SK-N-SH (cell line): ENCODE measurements around the gene CNTNAP2. TPM values are rescaled to one million over a fixed set of nuclear protein-coding genes. Genes with fewer than 3 reads are reported as not detected.

ENCODE experiments used
- CTCF ChIA-PET: fragments of 300-600, 350-600 bp; formaldehyde crosslinking; extraction: SDS; loops from one replicate; lab custom pipeline; 2021; lab: Yijun Ruan, JAX
- POLR2A ChIA-PET: fragments of 350-600 bp; sonication (Branson Sonifier 250); formaldehyde crosslinking; extraction: SDS; loops from one replicate; lab custom pipeline; 2020; ENCODE audit warnings: antibody characterized with exemption, inconsistent platforms; lab: Yijun Ruan, JAX
- DNase-seq: peaks from one replicate; pipeline ENCODE4 v3.0.0; 2012
- H2AFZ ChIP-seq: fragments of 200-600 bp; sonication (generic); 2 replicates; pipeline ENCODE4 v1.8.1; 2016; ENCODE audit warnings: antibody characterized with exemption, mild to moderate bottlenecking, low read depth
- H3F3A ChIP-seq: fragments of 200-600 bp; sonication (generic); replicated peaks from 2 replicates; pipeline ENCODE3; 2016; ENCODE audit warnings: antibody characterized with exemption, mild to moderate bottlenecking; ENCODE audit not compliant: insufficient read depth
- H3K27ac ChIP-seq, 2 experiments: fragments of 200-500 bp in 1 of 2; fragments of 200-600 bp in 1 of 2; sonication (Bioruptor generic) in 1 of 2; sonication (generic), shearing (Covaris generic) in 1 of 2; 2 replicates each; pipeline versions ENCODE4 v1.5.1 to v1.6.1; 2014 to 2016; ENCODE audit warnings: low read depth in 2 of 2, inconsistent platforms in 1 of 2, low read length in 1 of 2, mild to moderate bottlenecking in 1 of 2, mixed read lengths in 1 of 2
- H3K27me3 ChIP-seq: fragments of 200-600 bp; sonication (generic), shearing (Covaris generic); 2 replicates; pipeline ENCODE4 v1.6.1; 2016; ENCODE audit warnings: mixed run types; ENCODE audit not compliant: insufficient read depth
- H3K36me3 ChIP-seq, 2 experiments: fragments of 200-500 bp in 1 of 2; fragments of 200-600 bp in 1 of 2; sonication (Bioruptor generic) in 1 of 2; sonication (generic) in 1 of 2; replicated peaks in 1 of 2; 2 replicates each; pipeline versions ENCODE3 to v1.5.1; 2014 to 2016; ENCODE audit warnings: low read length in 1 of 2, mild to moderate bottlenecking in 1 of 2; ENCODE audit not compliant: insufficient read depth in 2 of 2, control insufficient read depth in 1 of 2
- H3K4me1 ChIP-seq, 2 experiments: fragments of 200-500 bp in 1 of 2; fragments of 200-600 bp in 1 of 2; sonication (Bioruptor generic) in 1 of 2; sonication (generic), shearing (Covaris generic) in 1 of 2; 2 replicates each; pipeline versions ENCODE4 v1.5.1 to v1.6.1; 2014 to 2016; ENCODE audit warnings: low read depth in 1 of 2, low read length in 1 of 2, mixed run types in 1 of 2; ENCODE audit not compliant: insufficient read depth in 2 of 2, control insufficient read depth in 1 of 2
- H3K4me2 ChIP-seq: fragments of 200-600 bp; sonication (generic), shearing (Covaris generic); 2 replicates; pipeline ENCODE4 v1.6.1; 2017; ENCODE audit warnings: mixed run types
- H3K4me3 ChIP-seq, 2 experiments: fragments of 200-500 bp in 1 of 2; fragments of 200-600 bp in 1 of 2; sonication (Bioruptor generic) in 1 of 2; sonication (generic), shearing (Covaris generic) in 1 of 2; 2 replicates each; pipeline versions ENCODE4 v1.5.1 to v1.8.1; 2014 to 2016; ENCODE audit warnings: low read depth in 2 of 2, inconsistent platforms in 1 of 2, low read length in 1 of 2, mild to moderate bottlenecking in 1 of 2, mixed read lengths in 1 of 2, moderate library complexity in 1 of 2
- H3K79me2 ChIP-seq: fragments of 200-600 bp; sonication (generic); 2 replicates; pipeline ENCODE4 v1.8.1; 2017; ENCODE audit warnings: mild to moderate bottlenecking; ENCODE audit not compliant: insufficient read depth
- H3K9ac ChIP-seq: fragments of 200-600 bp; sonication (generic); 2 replicates; pipeline ENCODE4 v1.6.1; 2017; ENCODE audit warnings: mixed run types
- H3K9me2 ChIP-seq: fragments of 200-600 bp; sonication (generic); 2 replicates; pipeline ENCODE4 v1.6.1; 2017; ENCODE audit warnings: mixed run types
- H3K9me3 ChIP-seq: fragments of 200-600 bp; sonication (generic); 2 replicates; pipeline ENCODE4 v1.6.1; 2017; ENCODE audit warnings: mixed run types, mild to moderate bottlenecking, moderate library complexity
- H4K20me1 ChIP-seq: fragments of 200-600 bp; sonication (generic); 2 replicates; pipeline ENCODE4 v1.6.1; 2017; ENCODE audit warnings: mild to moderate bottlenecking, mixed run types; ENCODE audit not compliant: insufficient read depth
- ELF1 ChIP-seq: IDR thresholded peaks from 2 replicates; pipeline ENCODE4 v1.4.0; 2012
- EP300 ChIP-seq, 2 experiments: IDR thresholded peaks; 2 replicates each; pipeline versions ENCODE4 v1.4.0 to v1.6.1; 2012; ENCODE audit warnings: borderline replicate concordance in 1 of 2, low read depth in 1 of 2, low read length in 1 of 2
- FOXM1 ChIP-seq: IDR thresholded peaks from 2 replicates; pipeline ENCODE4 v1.4.0; 2012; ENCODE audit warnings: low read depth, mild to moderate bottlenecking
- GABPA ChIP-seq: IDR thresholded peaks from 2 replicates; pipeline ENCODE4 v1.4.0; 2012; ENCODE audit warnings: low read depth, mild to moderate bottlenecking
- GATA2 ChIP-seq: sonication (generic); formaldehyde crosslinking; IDR thresholded peaks from 2 replicates; pipeline ENCODE4 v1.5.0; 2020; ENCODE audit warnings: mild to moderate bottlenecking, missing genetic modification reagents
- IRF3 ChIP-seq: fragments of 150-350 bp; IDR thresholded peaks from 2 replicates; pipeline ENCODE4 v1.6.1; 2016; ENCODE audit warnings: mild to moderate bottlenecking, low read depth, low read length
- MAX ChIP-seq: IDR thresholded peaks from 2 replicates; pipeline ENCODE4 v1.4.0; 2012; ENCODE audit warnings: low read depth
- MEF2A ChIP-seq: IDR thresholded peaks from 2 replicates; pipeline ENCODE4 v1.4.0; 2012; ENCODE audit warnings: low read depth, borderline replicate concordance
- NRF1 ChIP-seq: IDR thresholded peaks from 2 replicates; pipeline ENCODE4 v1.6.1; 2012; ENCODE audit warnings: low read depth, mild to moderate bottlenecking, low read length
- PBX3 ChIP-seq: IDR thresholded peaks from 2 replicates; pipeline ENCODE4; 2012
- POLR2AphosphoS5 ChIP-seq: IDR thresholded peaks from 2 replicates; pipeline ENCODE4 v1.6.1; 2012; ENCODE audit warnings: low read depth, low read length
- RCOR1 ChIP-seq: fragments of 150-350 bp; IDR thresholded peaks from 2 replicates; pipeline ENCODE4 v1.6.1; 2017; ENCODE audit warnings: antibody characterized with exemption, low read length
- RXRA ChIP-seq: IDR thresholded peaks from 2 replicates; pipeline ENCODE4 v1.4.0; 2012; ENCODE audit warnings: low read depth, mild to moderate bottlenecking, borderline replicate concordance
- SMC3 ChIP-seq: IDR thresholded peaks from 2 replicates; pipeline ENCODE4 v1.6.1; 2012; ENCODE audit warnings: low read depth, low read length, improper control_type of control experiment
- TAF1 ChIP-seq: IDR thresholded peaks from 2 replicates; pipeline ENCODE4 v1.6.1; 2012; ENCODE audit warnings: low read depth, mild to moderate bottlenecking, low read length, moderate library complexity, borderline replicate concordance
- USF1 ChIP-seq: IDR thresholded peaks from 2 replicates; pipeline ENCODE4 v1.4.0; 2012; ENCODE audit warnings: low read depth, borderline replicate concordance
- USF2 ChIP-seq: fragments of 150-350 bp; IDR thresholded peaks from 2 replicates; pipeline ENCODE4 v1.6.1; 2017; ENCODE audit warnings: antibody characterized with exemption, low read length, low read depth, borderline replicate concordance
- YY1 ChIP-seq: IDR thresholded peaks from 2 replicates; pipeline ENCODE4 v1.4.0; 2012; ENCODE audit warnings: low read depth, mild to moderate bottlenecking
- ZBTB33 ChIP-seq: IDR thresholded peaks from 2 replicates; pipeline ENCODE4 v1.4.0; 2012; ENCODE audit warnings: low read depth, borderline replicate concordance
- WGBS: methylation state at CpG from one replicate; pipeline ENCODE4 v1.1.6; 2017; ENCODE audit warnings: low lambda C conversion rate; 5-methylcytosine and 5-hydroxymethylcytosine counted together
- polyA plus RNA-seq, 3 experiments: library from polyadenylated mRNA; depleted of rRNA; stranded (reverse); fragments of >200 nt; gene quantifications; 2 replicates each; pipeline ENCODE4 v1.2.3, GENCODE V29; 2012

Gene CNTNAP2
- polyA plus RNA-seq, 1 of the 3 experiments (the other 2 are of a cell fraction), result 3.4 TPM

GRCh38 chr7:148367731-148368475 is 2251.3 kb downstream of the CNTNAP2 start (continued):
- TF ChIP-seq MAX, result no peak
- TF ChIP-seq TAF1, result no peak
- no peak for TF ChIP-seq POLR2AphosphoS5
- TF ChIP-seq GABPA, result no peak

- Histone ChIP-seq H3K9me2 (no peaks in the 10 kb centered on the region), H3K9ac (no peak overlapping the region), H3K36me3 (no peaks in the 10 kb centered on the region), H4K20me1 (no peaks in the 10 kb centered on the region), H3K79me2 (no peaks in the 10 kb centered on the region), H3K27me3 (no peaks in the 10 kb centered on the region), H3K4me3 (no peak overlapping the region), H3K9me3 (no peaks in the 10 kb centered on the region), H3F3A (peaks cover 6% of the 10 kb centered on the region), H2AFZ (no peak overlapping the region), H3K4me2 (no peak overlapping the region), H3K27ac (no peak overlapping the region), H3K4me1 (no peaks in the 10 kb centered on the region)
- POLR2A ChIA-PET, result no interaction called here
- CTCF ChIA-PET, result interaction anchor here (1.0 to 1.1 kb wide), 2 partner anchors 105 to 106 kb away, joined by 3 read pairs; no protein-coding TSS in a partner anchor
- WGBS, result 54% methylated on average over 10 of the region's 10 CpGs
- no peak for TF ChIP-seq ELF1
- no peak for DNase-seq
These were observed 2252.0 kb downstream of the CNTNAP2 start for GRCh38 chr7:148368562-148368961.

GRCh38 chr7:148371280-148371937 is 2254.8 kb downstream of the CNTNAP2 start:
- H3K36me3 ChIP-seq, result no peaks in the 10 kb centered on the region
- no peaks in the 10 kb centered on the region for H3K9me3 ChIP-seq
- H3K79me2 ChIP-seq, result no peaks in the 10 kb centered on the region
- no peak overlapping the region for H3K4me3 ChIP-seq
- DNase-seq, result no peak
- no peak overlapping the region for H3K27ac ChIP-seq
- H3K4me1 ChIP-seq, result no peaks in the 10 kb centered on the region
- peaks cover 2% of the 10 kb centered on the region for H3F3A ChIP-seq
- WGBS, result 78% methylated on average over 11 of the region's 11 CpGs
- no peak overlapping the region for H3K9ac ChIP-seq
- H3K4me2 ChIP-seq, result no peak overlapping the region
- CTCF ChIA-PET, result no interaction called here
- H3K27me3 ChIP-seq, result no peaks in the 10 kb centered on the region
- POLR2A ChIA-PET, result no interaction called here
- no peaks in the 10 kb centered on the region for H4K20me1 ChIP-seq
- H2AFZ ChIP-seq, result no peak overlapping the region
- H3K9me2 ChIP-seq, result no peaks in the 10 kb centered on the region
- no peak for TF ChIP-seq USF1
- no peak for TF ChIP-seq PBX3
- no peak for TF ChIP-seq NRF1
- TF ChIP-seq EP300 (IDR thresholded peaks at IDR 0.05; ENCODE audit: borderline replicate concordance in 1 of 2, low read depth in 1 of 2, low read length in 1 of 2), result no peak
- TF ChIP-seq USF2, result no peak
- TF ChIP-seq GABPA, result no peak
- no peak for TF ChIP-seq MEF2A
- TF ChIP-seq SMC3, result no peak
- no peak for TF ChIP-seq GATA2 (CRISPR knock-in tag)
- no peak for TF ChIP-seq IRF3
- no peak for TF ChIP-seq RCOR1
- TF ChIP-seq YY1, result no peak
- TF ChIP-seq ELF1, result no peak
- TF ChIP-seq RXRA, result no peak
- no peak for TF ChIP-seq ZBTB33
- TF ChIP-seq FOXM1, result no peak
